Stimulated activated CD4-positive, alpha-beta T cell treated with anti-CD3 and anti-CD28 coated beads, Interleukin-4, amount 100 ng/mL, for 1 hour (primary cell): ENCODE measurements around the gene SNAI3.

Experiments
- DNase-seq: peaks from one replicate; pipeline ENCODE4 v3.0.0-alpha.2; 2020

The SNAI3 gene

GRCh38 chr16:88665148-88665547 lies 21.2 kb downstream of the SNAI3 start:
- no peak for DNase-seq

DNA sequence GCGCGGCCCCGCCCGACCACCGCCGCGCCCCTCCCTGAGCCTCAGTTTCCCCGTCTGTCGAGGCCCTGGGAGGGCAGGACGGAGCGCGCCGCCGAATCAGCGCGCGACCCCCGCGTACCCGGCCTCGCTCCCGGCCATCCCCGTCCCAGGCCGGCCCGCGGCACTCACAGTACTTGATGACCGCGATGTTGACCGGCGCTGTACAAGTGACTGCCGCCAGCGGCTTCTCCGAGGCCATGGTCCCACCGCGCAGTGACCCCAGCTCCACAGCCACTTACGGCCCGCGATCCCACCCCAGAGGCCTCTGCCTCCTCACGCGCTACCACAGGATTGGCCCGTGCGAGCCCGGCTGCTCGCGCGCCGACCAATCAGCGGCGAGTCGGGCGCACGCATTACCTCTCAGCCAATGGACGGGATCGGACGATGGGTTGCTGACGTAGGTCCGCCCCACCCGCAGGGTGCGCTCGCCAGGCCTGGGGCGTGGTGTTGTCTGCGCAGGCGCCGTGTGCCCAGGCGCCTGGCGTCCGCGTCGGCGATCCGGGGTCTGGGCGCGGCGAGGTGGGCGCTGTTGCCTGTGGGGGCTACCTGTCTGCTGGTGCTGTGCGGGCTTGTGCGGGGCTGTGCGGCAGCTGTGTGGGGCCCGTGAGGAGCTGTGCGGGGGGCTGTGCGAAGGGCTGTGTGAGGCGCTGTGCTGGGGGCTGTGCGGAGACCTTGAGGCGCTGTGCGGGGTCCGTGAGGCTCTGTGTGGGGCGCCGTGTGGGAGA lies 23.3 kb downstream of the SNAI3 start, which contains the start of gene MVD:
TSS of gene MVD (minus strand) at position 249 of the 764 bp plus-strand sequence. CDS start at position 238, 11 bp downstream.
- peak; percentile 94 for DNase-seq

DNA sequence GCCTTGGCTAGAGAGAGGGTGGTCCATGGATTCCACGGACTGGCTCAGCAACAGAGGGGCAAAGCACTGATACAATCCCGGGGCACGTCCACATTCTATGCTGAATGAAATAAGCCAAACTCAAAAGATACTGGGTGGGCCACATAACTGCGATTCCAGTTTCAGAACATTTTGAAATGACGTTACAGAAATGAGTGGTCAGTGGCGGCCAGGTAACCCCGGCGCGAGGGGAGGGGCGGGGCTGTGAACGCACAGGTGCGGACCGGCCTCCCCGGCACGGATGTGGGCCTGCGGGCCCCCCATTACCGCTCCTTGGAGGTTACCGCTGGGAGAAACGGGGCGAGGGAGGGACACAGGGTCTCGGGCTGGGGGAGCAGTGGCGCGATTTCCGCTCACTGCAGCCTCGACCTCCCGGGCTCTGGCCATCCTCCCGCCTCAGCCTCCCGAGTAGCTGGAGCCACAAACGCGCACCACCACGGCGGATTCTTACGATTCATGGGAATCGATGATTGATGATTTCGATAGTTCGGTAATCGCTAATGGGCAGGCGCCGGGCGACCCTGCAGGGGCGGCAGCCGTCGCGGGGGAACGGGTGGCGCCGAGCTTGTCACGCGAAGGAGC lies 24.0 kb downstream of the SNAI3 start:
- DNase-seq, result peak; percentile 32

DNA sequence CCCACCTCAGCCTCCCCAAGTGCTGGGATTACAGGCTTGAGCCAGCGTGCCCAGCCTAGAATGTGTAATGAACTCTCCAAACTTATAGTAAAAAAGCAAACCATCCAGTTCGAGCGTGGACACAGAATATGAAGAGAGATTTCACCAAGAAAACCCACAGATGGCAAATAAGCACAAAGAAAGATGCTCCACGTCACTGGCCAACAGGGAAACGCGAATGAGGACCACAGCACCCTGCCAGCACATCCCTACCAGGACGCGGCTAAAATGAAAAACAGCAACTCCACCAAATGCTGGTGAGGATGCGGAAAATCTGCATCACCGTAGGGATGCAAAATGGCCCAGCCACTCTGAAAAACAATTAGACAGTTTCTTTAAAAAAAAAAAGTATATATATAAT lies 24.8 kb downstream of the SNAI3 start:
- DNase-seq, result no peak

GRCh38 chr16:88659160-88659559 lies 27.1 kb downstream of the SNAI3 start:
- DNase-seq, result no peak

DNA sequence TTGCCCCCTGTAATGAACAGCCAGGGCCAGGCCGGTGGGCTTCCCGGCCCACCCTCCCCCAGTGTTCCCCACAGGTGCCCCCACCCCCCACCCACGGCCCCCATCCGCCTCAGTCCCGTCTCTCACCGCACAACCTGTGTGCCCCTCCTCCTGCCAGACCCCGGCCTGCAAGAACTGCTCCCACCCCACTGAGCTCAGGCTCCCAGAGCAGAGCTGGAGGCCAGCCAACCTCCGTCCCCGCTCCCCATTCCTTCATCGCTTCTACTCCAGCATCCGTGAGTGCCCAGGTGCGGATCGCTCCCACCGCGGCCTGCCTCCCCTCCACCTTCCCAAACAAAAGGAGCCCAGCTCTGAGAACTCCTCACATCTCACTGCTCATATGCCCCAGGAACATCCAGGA lies 27.6 kb downstream of the SNAI3 start:
- no peak for DNase-seq

DNA sequence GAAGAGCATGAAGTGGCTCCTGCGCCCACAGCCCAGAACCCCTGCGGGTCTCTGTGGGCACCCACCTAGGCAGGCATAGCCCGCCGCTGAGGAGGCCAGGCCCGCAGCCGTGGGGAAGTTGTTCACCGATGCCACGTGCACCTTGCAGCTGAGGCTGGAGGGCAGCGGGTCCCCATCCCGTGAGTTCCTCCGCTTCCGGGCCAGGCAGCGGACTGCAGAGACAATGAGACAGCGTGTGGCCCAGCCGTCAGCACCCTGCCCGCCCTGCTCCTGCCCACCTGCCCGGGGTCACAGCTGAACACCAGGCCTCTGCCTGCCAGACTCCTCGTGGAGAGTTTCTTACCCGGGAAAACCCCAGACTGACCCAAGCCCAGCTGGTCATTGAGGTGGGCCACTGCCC lies 28.9 kb downstream of the SNAI3 start:
- DNase-seq, result no peak

DNA sequence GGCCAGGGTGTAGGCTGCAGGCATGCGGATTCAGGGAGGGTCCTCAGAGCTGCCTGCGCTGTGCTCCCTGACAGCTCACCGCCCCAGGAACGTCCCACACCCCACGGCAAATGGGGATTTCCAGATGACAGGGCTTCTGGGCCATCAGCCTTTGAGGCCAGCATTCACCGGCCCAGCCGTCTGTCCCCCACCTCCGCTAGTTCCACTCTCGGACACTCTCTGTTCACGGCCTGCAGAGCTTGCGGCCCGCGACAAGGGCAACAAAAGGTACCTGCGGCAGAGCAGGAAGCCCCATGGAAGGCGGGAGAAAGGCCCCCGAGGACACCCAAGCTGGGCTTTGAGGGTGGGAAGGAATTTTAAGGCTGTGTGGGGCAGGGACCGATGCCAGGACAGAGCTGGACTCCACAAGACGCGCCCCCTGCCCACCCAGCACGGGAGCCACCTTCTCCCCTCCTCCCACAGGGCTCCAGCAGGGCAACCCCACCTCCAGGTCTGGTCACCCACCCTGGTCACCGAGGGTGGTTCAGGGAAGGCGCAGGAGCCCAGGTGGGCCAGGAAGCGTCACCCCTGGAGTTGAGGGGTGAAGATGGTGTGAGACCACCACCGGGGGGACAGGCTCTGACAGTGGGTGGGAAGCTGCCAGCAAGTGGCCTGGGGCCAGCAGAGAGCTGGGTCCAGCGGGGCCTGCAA lies 29.9 kb downstream of the SNAI3 start:
- no peak for DNase-seq

DNA sequence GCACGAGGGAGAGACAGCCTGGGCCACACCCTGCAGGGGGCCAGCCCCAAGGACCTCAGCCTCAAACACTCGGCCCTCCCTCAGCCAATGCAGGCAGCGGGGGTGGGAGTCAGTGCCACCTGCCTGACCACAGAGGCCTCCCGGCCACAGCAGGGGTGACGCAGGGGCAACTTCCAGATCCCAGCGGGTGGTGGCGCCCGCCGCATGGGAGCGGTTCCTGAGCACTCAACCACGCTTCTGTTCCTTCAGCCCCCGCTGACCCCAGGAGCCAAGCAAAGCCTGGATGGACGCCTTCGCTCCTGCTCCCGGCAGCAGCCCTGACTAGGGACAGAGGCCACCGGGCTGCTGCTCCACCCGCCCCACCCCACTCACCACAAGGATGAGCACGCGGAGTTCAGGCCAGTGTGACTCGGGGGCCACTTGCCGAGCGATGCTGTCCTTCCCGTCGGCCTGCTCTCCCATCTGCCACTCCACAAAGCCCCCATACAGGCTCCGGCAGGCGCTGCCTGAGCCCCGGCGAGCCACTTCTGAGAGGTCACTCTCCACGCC lies 30.5 kb downstream of the SNAI3 start:
- DNase-seq, result no peak

DNA sequence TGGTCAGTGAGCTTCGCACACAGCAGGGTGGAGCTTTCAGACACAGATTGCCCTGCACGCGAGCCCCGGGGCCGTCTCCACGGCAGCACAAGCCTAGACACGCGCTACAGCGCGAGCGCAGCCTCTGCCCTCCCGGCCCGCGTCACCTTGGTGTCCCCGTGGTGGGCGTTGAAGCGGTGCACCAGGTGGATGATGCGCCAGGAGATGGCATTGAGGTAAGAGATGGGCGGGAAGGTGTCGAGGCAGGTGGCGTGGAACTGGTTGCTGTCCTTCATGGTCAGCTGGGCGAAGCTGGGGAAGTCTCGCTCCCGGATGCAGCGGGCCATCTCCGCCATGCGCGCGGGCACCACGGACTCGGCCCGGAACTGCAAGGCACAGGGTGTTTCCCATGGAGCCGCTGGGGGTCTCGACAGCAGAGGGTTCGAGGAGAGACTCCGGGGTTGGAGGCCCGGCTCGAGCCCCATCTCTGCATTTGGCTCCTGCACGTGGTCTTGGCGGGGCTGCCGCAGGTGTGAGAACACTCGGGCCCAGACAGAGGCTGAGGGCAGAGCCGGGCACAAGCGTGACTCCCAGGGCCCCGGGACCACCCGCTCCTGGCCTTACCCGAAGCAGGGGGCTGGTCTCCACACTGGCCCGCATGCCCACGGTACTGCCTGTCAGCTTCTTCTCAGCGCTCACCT lies 31.1 kb downstream of the SNAI3 start:
- no peak for DNase-seq

GRCh38 chr16:88654363-88655052 lies 31.8 kb downstream of the SNAI3 start:
- no peak for DNase-seq

DNA sequence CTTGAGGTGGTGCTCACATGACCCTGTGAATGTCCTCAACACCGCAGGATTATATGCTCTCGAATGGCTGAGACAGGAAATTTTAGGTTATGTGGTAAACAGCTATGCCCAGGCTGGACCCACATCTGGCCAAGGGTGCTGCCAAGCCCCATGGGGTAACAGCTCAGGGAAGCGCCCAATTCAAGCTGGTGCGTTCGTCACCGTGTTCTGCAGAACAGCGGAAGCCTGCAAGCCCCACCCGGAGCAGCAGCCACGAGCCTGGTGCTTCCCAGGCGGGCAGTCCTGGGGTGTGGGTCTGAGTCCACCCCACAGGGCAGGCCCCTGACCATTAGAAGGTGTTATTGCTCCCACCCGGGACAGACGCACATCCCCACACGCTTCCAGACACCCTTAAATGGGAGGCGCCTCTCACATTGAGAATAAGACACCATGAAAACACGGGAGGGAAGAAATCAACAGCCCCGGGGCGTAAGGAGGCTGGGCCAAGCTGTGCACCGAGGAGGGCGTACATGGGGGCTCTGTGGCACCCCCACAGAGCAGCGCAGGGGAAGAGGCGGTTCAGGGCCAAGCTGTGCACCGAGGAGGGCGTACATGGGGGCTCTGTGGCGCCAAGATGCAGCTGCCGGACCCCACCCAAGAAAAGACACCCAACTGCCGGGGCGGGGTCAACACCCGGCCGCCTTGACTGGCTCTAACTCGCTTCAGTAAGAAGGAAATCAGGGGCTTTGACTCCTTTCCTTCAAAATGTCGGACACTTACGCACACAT lies 32.5 kb downstream of the SNAI3 start:
- DNase-seq, result no peak

DNA sequence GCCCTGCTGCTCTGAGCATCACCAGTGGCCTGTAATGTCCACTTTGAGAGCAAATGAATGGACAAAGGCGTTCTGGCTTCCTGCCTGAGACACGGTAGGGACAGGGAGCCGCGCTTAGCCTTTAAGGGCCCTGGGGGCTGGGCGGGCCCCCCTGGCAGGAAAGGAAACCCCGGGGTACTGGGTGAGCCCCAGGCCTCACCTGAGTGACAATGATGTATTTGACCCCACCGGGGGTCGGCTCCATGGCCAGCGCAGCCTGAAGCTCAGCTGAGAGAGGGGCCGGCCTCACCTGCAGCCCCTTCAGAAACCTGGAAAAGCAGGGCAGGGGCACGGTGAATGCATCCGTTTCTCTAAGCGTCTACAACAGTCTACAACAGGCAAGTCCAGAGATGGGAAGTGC lies 33.2 kb downstream of the SNAI3 start:
- no peak for DNase-seq

DNA sequence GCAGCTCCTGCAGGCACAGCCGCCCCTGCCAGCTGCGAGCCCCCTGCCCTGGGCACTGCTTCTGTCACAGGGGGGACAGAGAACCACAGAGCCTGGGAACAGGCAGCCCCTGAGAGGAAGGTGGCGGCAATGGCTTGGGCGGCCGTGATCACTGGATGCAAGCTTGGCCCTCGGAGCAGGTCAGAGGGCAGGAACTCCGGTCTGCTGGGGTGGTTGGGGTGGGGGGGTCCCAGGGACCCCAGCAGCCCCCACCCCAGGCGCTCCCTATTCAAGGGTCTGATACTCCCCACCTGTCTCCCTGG lies 33.6 kb downstream of the SNAI3 start:
- DNase-seq, result no peak

DNA sequence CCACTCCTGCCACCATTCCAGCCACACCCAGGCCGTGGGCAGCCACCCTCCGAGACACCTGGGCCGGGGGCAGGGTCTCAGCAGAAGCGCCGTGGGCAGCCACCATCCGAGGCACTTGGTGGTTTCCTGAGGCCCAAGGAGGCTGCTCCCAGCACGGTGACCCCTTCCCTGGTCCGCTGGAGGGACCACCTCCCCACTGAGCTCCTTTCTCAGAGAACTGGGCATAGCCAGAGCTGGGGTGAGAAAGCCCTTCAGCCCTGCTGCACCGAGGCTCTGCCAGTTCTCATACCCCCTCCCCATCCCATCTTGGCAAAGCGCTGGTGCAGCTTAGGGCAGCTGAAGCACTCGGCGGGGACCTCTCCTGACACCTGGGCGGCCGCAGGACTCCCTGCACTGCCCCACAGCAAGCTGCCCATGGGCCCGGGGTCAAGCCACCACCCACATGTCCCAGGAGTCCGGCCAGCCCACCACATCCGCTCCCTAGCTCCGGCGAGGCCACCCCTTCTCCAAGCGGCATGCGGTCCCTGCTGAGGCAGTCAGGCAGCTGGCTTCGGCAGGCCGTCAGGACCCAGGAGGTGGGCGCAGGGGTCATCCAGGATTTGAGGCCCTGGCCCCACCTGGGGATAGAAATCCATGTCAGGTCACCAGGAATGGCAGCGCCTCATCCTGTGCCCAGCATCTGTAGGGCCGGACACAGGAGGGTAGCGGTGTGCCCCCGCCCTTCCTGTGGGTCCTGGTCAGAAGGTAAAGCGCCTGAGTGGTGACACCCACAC lies 34.1 kb downstream of the SNAI3 start:
- DNase-seq, result no peak

- peak; percentile 69 for DNase-seq
Measured at GRCh38 chr16:88651276-88651988, 34.9 kb downstream of the SNAI3 start.

DNA sequence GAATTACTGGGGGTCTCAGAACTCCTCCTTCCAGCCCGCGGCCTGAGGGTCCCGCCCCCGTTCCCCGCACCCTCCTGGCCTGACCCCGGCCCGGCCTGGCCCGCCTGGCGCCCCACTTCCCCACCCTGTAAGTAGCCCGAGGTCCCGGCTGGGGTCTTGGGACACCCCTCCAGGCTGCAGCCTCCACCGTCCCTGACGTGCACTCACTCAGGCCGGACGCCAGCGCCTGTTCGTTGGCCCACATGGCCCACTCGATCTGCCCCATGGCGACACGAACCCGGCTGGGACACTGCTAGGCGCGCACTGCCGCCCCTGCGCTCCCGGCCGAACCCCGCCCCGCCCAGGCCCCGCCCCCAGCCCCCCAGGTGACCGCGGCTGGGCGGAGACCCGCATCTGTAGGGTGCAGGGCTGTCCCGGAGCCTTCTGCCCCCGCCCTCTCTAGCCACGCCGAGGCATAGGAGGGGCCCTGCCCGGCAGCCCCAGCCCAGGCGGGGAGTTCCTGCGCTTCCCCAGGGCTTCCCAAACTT lies 35.5 kb downstream of the SNAI3 start, which contains the start of gene CYBA:
TSS of gene CYBA (minus strand) at position 305 of the 527 bp plus-strand sequence. CDS start at position 265, 40 bp downstream.
- peak; percentile 72 for DNase-seq

- peak; percentile 38 for DNase-seq
Measured at GRCh38 chr16:88649924-88650748, 36.2 kb downstream of the SNAI3 start.
